GM18907 (cell line): ENCODE measurements around the gene ABCA13.

ENCODE experiments used
- ATAC-seq: cut with Tn5 transposase; IDR thresholded peaks from one replicate; pipeline ENCODE4 v1.9.1; 2021; ENCODE audit warnings: mild to moderate bottlenecking, moderate library complexity; ENCODE audit not compliant: unreplicated experiment

ABCA13 gene

GRCh38 chr7:48225101-48225500 lies 53.8 kb downstream of the ABCA13 start:
- ATAC-seq: no peak

GRCh38 chr7:48237354-48237753 lies 66.1 kb downstream of the ABCA13 start:
- ATAC-seq: no peak

- no peak for ATAC-seq
These were observed 71.6 kb downstream of the ABCA13 start for GRCh38 chr7:48242846-48243245.

- ATAC-seq: no peak
These were observed 73.6 kb downstream of the ABCA13 start for GRCh38 chr7:48244864-48245271.

GRCh38 chr7:48245751-48246472 lies 74.7 kb downstream of the ABCA13 start:
- ATAC-seq: peak; percentile 93

- no peak for ATAC-seq
These were observed 77.9 kb downstream of the ABCA13 start for GRCh38 chr7:48249166-48249565.

- no peak for ATAC-seq
These were observed 79.2 kb downstream of the ABCA13 start for GRCh38 chr7:48250441-48250951.

- ATAC-seq: peak; percentile 96
These were observed 80.5 kb downstream of the ABCA13 start for GRCh38 chr7:48251766-48252165.

GRCh38 chr7:48252995-48253394 lies 81.7 kb downstream of the ABCA13 start:
- no peak for ATAC-seq

GRCh38 chr7:48255046-48255445 lies 83.8 kb downstream of the ABCA13 start:
- peak; percentile 48 for ATAC-seq

GRCh38 chr7:48259463-48260280 lies 88.4 kb downstream of the ABCA13 start:
- ATAC-seq: peak; percentile 52

GRCh38 chr7:48261696-48262095 lies 90.4 kb downstream of the ABCA13 start:
- no peak for ATAC-seq

GRCh38 chr7:48262606-48263310 lies 91.5 kb downstream of the ABCA13 start:
- no peak for ATAC-seq

GRCh38 chr7:48263311-48263650 lies 92.0 kb downstream of the ABCA13 start:
- no peak for ATAC-seq

GRCh38 chr7:48269066-48269465 lies 97.8 kb downstream of the ABCA13 start:
- no peak for ATAC-seq

GRCh38 chr7:48274662-48275061 lies 103.4 kb downstream of the ABCA13 start:
- no peak for ATAC-seq

- ATAC-seq: no peak
These were observed 108.2 kb downstream of the ABCA13 start for GRCh38 chr7:48279420-48279819.

GRCh38 chr7:48280100-48280499 lies 108.8 kb downstream of the ABCA13 start:
- no peak for ATAC-seq

GRCh38 chr7:48285373-48285772 lies 114.1 kb downstream of the ABCA13 start:
- no peak for ATAC-seq

GRCh38 chr7:48286836-48287235 lies 115.6 kb downstream of the ABCA13 start:
- no peak for ATAC-seq

GRCh38 chr7:48289656-48290055 lies 118.4 kb downstream of the ABCA13 start:
- no peak for ATAC-seq
